Measurements from ENCODE around the gene CEP104. TPM values are rescaled to one million over a fixed set of nuclear protein-coding genes. Genes with fewer than 3 reads are reported as not detected.

The CEP104 gene
- total RNA-seq, 2 donors from 2014 or later, result 40.1 to 57.9 TPM

DNA sequence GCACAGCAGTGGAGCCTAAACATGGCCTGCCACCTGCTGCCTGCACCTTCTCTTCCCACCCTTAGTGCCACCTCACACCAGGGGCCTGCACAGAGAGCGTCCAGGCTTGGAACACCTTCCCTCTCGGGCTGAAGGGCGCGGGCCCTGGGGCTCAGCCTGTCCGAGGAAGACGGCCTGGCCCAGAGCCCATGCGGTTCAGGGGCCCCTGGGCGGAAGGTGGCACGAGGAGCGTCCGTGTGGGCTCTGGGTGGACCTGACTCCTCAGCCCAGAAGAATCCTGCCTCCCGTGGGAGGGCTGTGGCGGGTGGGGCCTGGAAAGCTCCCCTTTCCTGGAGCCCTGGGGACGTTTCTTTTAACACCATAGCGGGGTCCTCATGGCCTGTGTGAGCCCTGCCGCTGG, 19.7 kb upstream of the CEP104 start:
- intact Hi-C loops (cut with DNase I), result no loop called here
- DNase-seq (ENCODE audit: low spot score), result no peak

- DNase-seq (ENCODE audit: low spot score), result no peak
- intact Hi-C loops (cut with DNase I), result no loop called here
These were observed 17.7 kb upstream of the CEP104 start for GRCh38 chr1:3874736-3875135.

DNA sequence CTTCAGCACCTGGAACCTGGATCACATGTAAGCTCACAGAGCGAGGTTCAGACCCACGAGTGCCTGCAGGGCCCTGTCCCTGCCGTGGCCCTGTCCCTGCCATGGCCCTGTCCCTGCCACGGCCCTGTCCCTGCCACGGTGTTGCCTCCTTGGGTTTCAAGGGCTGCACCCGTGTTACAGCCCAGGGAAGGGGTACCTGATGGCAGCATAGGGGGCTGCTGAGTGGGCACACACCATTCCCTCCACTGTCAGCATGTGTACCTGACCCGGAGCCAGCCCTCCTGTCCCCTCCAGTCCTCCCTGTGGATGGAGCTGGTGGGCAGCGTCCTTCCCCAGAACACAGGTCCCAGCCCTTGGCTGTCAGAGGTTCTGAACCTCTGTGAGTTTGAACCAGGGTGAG, 15.5 kb upstream of the CEP104 start:
- intact Hi-C loops (cut with DNase I), result no loop called here
- no peak for DNase-seq (ENCODE audit: low spot score)

DNA sequence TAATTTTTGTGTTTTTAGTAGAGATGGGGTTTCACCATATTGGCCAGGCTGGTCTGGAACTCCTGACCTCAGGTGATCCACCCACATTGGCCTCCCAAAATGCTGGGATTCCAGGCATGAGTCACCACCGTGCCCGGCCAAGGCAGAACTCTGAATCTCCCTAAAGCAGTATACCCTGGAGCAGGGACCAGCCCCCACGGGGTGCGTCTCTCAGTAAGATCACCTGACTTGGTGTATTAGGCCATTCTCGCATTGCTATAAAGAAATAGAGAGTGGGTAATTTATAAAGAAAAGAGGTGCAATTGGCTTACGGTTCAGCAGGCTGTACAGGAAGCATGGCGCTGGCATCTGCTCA, 14.4 kb upstream of the CEP104 start:
- intact Hi-C loops (cut with DNase I), result no loop called here
- no peak for DNase-seq (ENCODE audit: low spot score)

DNA sequence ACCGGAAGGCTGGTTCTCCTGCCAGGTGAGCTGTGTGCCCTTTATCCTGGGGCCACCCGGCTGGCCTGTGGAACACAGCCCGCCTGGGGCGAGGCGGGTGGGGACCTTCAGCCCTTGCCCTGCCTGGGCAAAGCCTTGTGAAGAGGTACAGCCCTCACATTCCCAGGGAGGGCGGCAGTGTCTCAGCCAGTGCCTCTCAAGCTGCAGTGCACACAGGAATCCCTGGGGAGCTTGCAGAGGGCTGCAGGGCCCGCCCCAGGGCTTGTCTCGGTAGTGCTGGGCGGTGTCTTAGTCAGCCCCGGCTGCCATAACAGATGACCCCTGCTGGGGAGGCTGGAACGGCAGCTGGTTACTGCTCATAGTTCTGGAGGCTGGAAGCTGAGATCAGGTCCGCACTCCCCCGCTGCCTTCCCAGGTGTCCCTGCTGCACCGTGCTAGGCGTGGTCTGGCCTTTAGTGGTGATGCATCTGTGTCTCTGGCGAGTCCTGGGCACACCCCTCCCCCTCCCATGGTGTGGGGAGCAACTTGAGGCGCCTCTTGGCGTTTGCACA, 12.8 kb upstream of the CEP104 start:
- DNase-seq (ENCODE audit: low spot score), result no peak
- intact Hi-C loops (cut with DNase I), result no loop called here

- intact Hi-C loops (cut with DNase I), result no loop called here
- DNase-seq (ENCODE audit: low spot score), result no peak
These were observed 11.5 kb upstream of the CEP104 start for GRCh38 chr1:3868464-3869006.

DNA sequence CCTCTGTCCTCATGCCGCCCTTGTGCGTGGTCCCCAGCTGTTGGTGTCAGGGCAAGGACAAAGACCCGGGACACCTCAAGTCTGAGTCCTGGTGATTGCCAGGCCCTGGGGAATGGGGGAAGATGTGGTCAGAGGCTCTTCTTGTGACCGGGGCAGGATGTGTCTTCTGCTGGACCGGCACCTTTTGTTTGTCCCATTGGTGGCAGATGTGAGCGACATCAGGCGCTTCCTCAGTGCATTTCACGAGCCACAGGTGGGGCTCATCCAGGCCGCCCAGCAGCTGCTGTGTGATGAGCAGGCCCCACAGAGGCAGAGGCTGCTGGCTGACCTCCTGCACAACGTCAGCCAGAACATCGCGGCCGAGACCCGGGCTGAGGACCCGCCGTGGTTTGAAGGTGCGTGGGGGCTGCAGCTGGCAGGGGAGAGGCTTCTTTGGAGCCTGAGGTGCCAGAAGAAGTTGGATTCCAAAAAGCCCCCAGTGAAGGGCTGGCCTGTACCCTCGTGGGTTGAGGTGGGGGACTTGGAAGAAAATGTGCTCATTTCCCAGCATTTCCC, 8.7 kb upstream of the CEP104 start:
- DNase-seq (ENCODE audit: low spot score), result no peak
- intact Hi-C loops (cut with DNase I), result no loop called here

DNA sequence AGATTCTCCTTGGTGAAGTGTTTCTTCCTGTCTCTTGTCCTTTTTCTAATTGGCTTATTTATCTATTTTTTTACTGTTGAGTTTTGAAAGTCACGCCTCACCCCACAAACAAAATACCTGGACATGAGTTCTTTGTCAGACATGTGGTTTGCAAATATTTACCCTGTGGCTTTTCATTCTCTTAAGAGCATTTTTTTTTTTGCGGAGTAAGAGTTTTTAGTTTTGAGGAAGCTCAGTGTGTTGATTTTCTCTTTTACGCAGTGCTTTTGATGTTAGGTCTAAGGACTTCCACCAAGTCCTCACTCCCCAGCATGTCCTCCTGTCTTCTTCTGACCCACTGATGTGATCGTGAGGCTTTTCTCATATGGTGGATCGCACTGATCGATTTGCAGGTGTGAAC, 7.9 kb upstream of the CEP104 start:
- DNase-seq (ENCODE audit: low spot score), result no peak
- intact Hi-C loops (cut with DNase I), result no loop called here

DNA sequence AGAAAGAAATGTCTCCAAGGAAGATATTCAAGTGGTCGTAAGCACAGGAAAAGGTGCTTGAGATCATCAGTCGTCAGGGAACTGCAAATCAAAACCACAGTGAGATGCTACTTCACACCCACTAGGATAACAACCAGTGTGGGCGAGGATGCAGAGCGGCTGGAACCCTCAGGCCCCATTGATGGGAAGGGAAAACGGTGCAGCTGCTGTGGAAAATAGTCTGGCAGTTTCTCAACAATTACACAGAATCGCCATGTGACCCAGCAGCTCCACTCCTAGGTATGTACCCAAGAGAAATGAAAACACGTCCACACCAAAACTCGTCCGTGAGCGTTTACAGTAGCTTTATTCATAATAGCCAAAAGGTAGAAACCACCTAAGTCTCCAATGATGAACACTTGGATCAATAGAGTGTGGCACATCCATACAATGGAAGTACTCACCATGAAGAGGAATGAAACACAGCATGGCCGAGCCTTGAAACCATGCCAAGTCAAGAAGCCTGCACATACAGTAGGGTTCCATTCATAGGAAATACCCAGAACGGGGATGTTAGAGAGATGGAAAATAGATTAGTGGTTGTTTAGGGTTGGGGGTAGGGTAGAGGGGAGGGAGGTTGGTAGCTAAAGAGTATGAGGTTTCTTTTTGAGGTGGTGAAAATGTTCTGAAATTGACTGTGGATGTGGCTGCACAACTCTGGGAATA, 6.4 kb upstream of the CEP104 start:
- intact Hi-C loops (cut with DNase I), result no loop called here
- DNase-seq (ENCODE audit: low spot score), result no peak

- no peak for DNase-seq (ENCODE audit: low spot score)
- intact Hi-C loops (cut with DNase I), result no loop called here
These were observed 1.4 kb upstream of the CEP104 start for GRCh38 chr1:3858231-3858981.

DNA sequence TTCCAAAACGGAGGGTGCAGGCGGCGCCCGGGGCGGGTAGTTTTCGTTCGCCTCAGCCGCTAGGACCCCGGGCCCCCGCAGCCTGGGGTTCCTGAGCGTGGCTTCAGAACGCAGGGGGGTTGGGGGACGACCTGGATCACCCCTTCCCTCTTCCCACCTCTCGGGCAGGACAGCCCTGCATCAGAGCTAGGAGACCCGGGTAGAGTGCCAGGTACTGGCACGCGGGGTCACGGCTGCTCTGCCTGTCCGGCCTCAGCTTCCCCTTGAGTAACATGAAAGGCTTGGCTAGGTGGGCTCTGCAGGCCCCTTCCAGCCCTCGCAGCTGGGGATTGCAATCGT, 749 bp upstream of the CEP104 start:
- intact Hi-C loops (cut with DNase I), result no loop called here
- no peak for DNase-seq (ENCODE audit: low spot score)

GRCh38 chr1:3852711-3853485, 4.1 kb downstream of the CEP104 start:
- DNase-seq (ENCODE audit: low spot score), result no peak
- intact Hi-C loops (cut with DNase I), result no loop called here

DNA sequence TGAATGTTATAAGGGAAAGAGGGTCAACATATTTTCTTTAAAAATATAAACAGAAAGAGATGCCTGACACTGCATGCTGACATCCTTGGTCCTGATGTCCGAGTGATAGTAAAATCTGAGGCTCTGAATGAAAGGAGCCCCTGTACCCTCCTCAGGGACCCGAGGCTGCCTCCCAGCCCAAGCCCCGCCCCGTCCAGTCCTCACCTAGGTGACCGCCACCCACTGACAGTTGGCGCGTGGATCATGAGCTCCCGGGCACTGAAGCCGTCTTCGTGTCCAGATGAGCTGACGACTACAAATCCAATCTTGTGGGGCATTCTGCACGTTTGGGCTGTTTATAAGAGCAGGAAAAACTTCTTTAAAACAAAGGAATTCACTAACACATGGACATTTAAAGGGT, 4.9 kb downstream of the CEP104 start:
- intact Hi-C loops (cut with DNase I), result no loop called here
- DNase-seq (ENCODE audit: low spot score), result no peak

GRCh38 chr1:3851292-3851691, 5.7 kb downstream of the CEP104 start:
- intact Hi-C loops (cut with DNase I), result no loop called here
- no peak for DNase-seq (ENCODE audit: low spot score)

DNA sequence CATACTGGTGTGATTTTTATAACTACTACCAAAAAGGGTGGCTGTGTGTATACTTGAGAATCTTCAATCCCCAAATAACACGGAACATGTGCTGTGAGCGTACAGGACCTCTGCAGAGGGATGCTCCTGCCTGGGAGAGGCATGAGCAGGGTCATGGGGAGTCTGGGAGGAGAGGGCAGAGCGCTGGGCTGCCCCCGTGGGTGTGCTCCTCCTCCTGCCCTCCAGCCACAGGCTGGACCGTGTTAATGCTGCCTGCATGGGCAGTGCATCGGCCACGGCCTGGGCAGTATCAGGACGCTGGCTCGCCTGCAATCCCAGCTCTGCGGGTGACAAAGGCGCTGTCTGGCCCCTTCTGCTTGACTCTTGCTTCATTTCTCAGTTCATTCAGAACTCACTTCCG, 6.2 kb downstream of the CEP104 start:
- intact Hi-C loops (cut with DNase I), result no loop called here
- DNase-seq (ENCODE audit: low spot score), result no peak

GRCh38 chr1:3847081-3847480, 9.9 kb downstream of the CEP104 start:
- intact Hi-C loops (cut with DNase I), result no loop called here
- no peak for DNase-seq (ENCODE audit: low spot score)

DNA sequence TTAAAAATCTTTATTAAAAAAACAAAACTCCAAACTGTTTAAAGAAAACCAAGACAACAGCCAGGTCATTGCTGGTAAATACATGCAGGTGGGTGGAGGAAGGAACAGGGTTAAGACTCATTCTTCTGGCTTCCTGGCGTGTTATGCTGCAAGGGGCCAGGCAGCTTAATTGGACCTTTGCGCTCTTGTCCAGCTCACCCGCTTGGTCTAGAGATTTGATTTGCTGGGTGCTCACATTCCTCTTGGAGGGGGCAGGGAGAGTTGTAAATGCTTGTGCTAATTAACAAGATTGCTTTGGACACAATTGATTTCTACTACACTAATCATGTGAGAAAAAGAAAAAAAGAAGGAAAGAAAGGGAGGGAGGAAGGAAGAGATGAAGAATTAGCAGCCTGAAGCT, 10.5 kb downstream of the CEP104 start:
- intact Hi-C loops (cut with DNase I), result no loop called here
- no peak for DNase-seq (ENCODE audit: low spot score)

GRCh38 chr1:3842912-3843311, 14.1 kb downstream of the CEP104 start:
- intact Hi-C loops (cut with DNase I), result no loop called here
- no peak for DNase-seq (ENCODE audit: low spot score)

DNA sequence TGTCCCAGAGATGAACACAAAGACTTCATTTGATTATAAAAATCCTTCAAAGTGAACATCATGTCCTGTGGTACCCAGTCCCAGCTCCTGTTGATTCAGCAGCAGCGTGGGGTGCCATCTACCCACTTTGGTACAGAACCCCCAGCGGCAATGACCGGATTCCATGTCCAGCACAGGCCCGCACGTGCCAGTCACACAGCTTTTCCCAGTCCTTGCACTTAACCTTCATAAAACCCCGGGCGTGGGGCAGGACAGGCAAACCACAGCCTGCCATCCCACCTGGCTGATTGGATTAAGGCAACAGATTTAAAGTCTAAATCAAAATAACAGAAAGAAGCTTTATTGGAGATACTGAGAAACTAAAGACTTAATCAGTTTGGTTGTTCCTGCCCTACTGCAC, 15.5 kb downstream of the CEP104 start:
- DNase-seq (ENCODE audit: low spot score), result peak; percentile 61
- intact Hi-C loops (cut with DNase I), result no loop called here

- DNase-seq (ENCODE audit: low spot score), result no peak
These were observed 18.2 kb downstream of the CEP104 start for GRCh38 chr1:3838788-3839187.

More at GRCh38 chr1:3838788-3839187, 18.2 kb downstream of the CEP104 start:
- intact Hi-C loops (cut with DNase I), result no loop called here

Measured in posterior vena cava (tissue), 2 donors.